Stimulated activated naive CD8-positive, alpha-beta T cell treated with anti-CD3 and anti-CD28 coated beads, Interleukin-15, Interleukin-2, amounts not matched to agents 100 ng/mL and 50 ng/mL, for 24 hours (primary cell): ENCODE data around the gene AGAP2.
"Not testable (repeated sequence)": the region's sequence is repeated elsewhere in the genome, so short reads cannot be mapped to it uniquely, and the experiment has no call there.

ENCODE experiments used
- H3K27ac Mint-ChIP-seq: one replicate; pipeline ENCODE4 v1.8.0; 2021; ENCODE audit warnings: mild to moderate bottlenecking, mixed read lengths
- H3K27me3 Mint-ChIP-seq: one replicate; pipeline ENCODE4 v1.8.0; 2021; ENCODE audit warnings: mixed read lengths
- H3K36me3 Mint-ChIP-seq: one replicate; pipeline ENCODE4 v1.8.0; 2021; ENCODE audit warnings: low read depth, mixed read lengths
- H3K4me1 Mint-ChIP-seq: one replicate; pipeline ENCODE4 v1.8.0; 2021; ENCODE audit warnings: low read depth, mixed read lengths
- H3K4me3 Mint-ChIP-seq: one replicate; pipeline ENCODE4 v1.8.0; 2021; ENCODE audit warnings: mild to moderate bottlenecking, mixed read lengths
- H3K9me3 Mint-ChIP-seq: one replicate; pipeline ENCODE4 v1.8.0; 2021; ENCODE audit warnings: mixed read lengths

AGAP2 gene

DNA sequence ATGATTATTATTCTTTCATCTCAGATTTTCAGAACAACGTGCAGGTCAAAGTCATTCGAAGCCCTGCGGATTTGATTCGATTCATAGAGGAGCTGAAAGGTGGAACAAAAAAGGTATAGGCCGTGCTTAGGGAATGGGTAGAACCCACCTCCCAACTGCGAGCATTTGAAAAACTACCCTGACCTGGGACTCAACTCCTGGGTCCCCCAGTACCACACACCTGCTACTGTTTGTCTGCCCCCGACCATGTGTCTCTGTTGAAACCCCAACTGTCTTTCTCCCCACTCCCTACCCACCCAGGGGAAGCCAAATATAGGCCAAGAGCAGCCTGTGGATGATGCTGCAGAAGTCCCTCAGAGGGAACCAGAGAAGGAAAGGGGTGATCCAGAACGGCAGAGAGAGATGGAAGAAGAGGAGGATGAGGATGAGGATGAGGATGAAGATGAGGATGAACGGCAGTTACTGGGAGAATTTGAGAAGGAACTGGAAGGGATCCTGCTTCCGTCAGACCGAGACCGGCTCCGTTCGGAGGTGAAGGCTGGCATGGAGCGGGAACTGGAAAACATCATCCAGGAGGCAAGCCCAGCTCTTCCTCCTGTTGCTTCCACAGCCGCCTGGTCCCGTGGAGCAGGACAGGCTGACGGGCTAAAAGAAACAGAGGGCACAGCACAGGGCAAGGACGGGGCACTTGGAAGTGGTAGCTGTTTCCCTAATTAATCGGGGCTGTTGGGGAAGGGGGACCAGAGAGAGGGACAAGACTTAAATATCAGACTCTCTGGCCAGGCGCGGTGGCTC is 20.5 kb downstream of the AGAP2 start:
- peaks cover 30% of the 10 kb centered on the region for H3K36me3 Mint-ChIP-seq
- H3K27me3 Mint-ChIP-seq, result no peaks in the 10 kb centered on the region
- no peak overlapping the region for H3K27ac Mint-ChIP-seq
- peaks cover 3% of the 10 kb centered on the region for H3K4me1 Mint-ChIP-seq
- H3K9me3 Mint-ChIP-seq, result no peaks in the 10 kb centered on the region
- H3K4me3 Mint-ChIP-seq, result no peak overlapping the region

GRCh38 chr12:57717131-57717530 is 21.4 kb downstream of the AGAP2 start:
- Mint-ChIP-seq H3K9me3 (no peaks in the 10 kb centered on the region), H3K4me1 (peaks cover 3% of the 10 kb centered on the region), H3K36me3 (peaks cover 39% of the 10 kb centered on the region), H3K27me3 (no peaks in the 10 kb centered on the region), H3K27ac (no peak overlapping the region), H3K4me3 (no peak overlapping the region)

DNA sequence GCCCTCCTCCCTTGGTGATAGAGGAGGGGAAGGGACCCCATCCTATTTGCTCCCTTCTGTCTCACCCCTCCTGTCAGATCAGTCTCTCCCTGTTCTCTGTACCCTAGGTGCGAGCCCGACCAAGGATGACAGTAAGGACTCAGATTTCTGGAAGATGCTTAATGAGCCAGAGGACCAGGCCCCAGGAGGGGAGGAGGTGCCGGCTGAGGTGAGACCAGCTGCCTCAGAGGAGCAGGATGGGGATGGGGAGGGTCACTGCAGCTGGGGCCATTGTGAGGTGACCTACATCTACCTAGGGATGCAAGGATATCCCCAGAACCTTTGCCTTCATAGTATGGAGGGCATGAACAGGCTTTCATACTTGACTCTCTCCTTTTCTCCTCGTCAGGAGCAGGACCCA is 22.2 kb downstream of the AGAP2 start:
- no peak overlapping the region for H3K4me3 Mint-ChIP-seq
- H3K36me3 Mint-ChIP-seq, result peaks cover 40% of the 10 kb centered on the region
- H3K9me3 Mint-ChIP-seq, result no peaks in the 10 kb centered on the region
- no peak overlapping the region for H3K27ac Mint-ChIP-seq
- H3K27me3 Mint-ChIP-seq, result no peaks in the 10 kb centered on the region
- H3K4me1 Mint-ChIP-seq, result peaks cover 3% of the 10 kb centered on the region

- Mint-ChIP-seq H3K27ac (no peak overlapping the region), H3K9me3 (no peaks in the 10 kb centered on the region), H3K36me3 (peaks cover 45% of the 10 kb centered on the region), H3K27me3 (no peaks in the 10 kb centered on the region), H3K4me3 (no peak overlapping the region), H3K4me1 (peaks cover 3% of the 10 kb centered on the region)
These were observed 22.8 kb downstream of the AGAP2 start for GRCh38 chr12:57715786-57716185.

DNA sequence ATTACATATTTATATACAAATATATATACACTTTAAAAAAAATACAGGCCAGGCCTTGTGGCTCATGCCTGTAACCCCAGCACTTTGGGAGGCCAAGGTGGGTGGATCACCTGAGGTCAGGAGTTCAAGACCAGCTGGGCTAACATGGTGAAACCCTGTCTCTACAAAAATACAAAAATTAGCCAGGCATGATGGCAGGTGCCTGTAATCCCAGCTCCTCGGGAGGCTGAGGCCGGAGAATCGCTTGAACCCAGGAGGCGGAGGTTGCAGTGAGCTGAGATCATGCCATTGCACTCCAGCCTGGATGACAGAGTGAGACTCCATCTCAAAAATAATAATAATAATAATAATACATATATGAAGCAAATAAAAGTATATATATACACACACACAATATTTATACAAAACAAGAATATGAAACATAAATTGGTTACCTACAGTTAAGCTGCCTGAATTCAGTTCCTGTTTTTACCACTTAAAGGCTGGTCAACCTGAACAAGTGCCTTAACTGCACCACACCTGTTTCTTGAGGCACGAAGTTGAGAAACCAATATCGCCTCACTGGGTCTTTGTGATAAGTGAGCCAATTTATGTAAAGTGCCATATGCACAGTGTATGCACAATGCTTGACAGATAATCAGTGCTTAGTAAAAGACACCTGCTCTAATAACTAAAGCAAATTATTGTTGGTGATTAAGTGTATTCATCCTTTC is 23.4 kb downstream of the AGAP2 start:
- H3K4me3 Mint-ChIP-seq, H3K27me3 Mint-ChIP-seq, H3K4me1 Mint-ChIP-seq, H3K9me3 Mint-ChIP-seq, H3K27ac Mint-ChIP-seq: not testable (repeated sequence)
- H3K36me3 Mint-ChIP-seq, result peaks cover 47% of the 10 kb centered on the region

DNA sequence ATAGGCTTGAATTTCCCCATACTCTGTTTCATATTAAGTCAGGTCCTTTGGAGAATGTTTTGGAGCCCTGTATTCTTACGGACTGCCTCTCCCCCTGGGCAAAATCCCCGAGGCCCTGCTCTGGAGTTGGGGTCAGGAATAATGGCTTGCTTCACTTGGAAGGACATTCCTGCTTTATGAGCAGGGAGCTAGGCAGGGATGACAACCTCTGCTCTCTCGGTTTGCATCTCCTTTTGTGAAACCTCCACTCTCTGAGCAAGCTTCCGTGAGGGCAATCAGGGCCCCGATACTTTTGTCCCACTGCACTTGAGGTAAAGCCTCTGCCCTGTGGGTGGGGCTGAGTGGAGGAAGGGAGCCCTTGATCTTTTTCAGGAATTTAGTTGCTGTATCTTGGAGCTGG is 25.3 kb downstream of the AGAP2 start:
- no peak overlapping the region for H3K27ac Mint-ChIP-seq
- peaks cover 3% of the 10 kb centered on the region for H3K4me1 Mint-ChIP-seq
- peaks cover 38% of the 10 kb centered on the region for H3K36me3 Mint-ChIP-seq
- no peak overlapping the region for H3K4me3 Mint-ChIP-seq
- no peaks in the 10 kb centered on the region for H3K27me3 Mint-ChIP-seq
- H3K9me3 Mint-ChIP-seq, result no peaks in the 10 kb centered on the region

GRCh38 chr12:57712701-57713100 is 25.8 kb downstream of the AGAP2 start:
- Mint-ChIP-seq H3K4me1 (peaks cover 3% of the 10 kb centered on the region), H3K36me3 (peaks cover 35% of the 10 kb centered on the region), H3K9me3 (no peaks in the 10 kb centered on the region), H3K4me3 (no peak overlapping the region), H3K27ac (no peak overlapping the region), H3K27me3 (no peaks in the 10 kb centered on the region)

- Mint-ChIP-seq H3K36me3 (peaks cover 57% of the 10 kb centered on the region), H3K4me3 (no peak overlapping the region)
These were observed 30.2 kb downstream of the AGAP2 start for GRCh38 chr12:57708296-57708695.

GRCh38 chr12:57707250-57707649 is 31.3 kb downstream of the AGAP2 start:
- no peaks in the 10 kb centered on the region for H3K4me1 Mint-ChIP-seq
- H3K27ac Mint-ChIP-seq, result no peak overlapping the region
- no peak overlapping the region for H3K4me3 Mint-ChIP-seq
- H3K36me3 Mint-ChIP-seq, result peaks cover 59% of the 10 kb centered on the region
- H3K9me3 Mint-ChIP-seq, result no peaks in the 10 kb centered on the region
- H3K27me3 Mint-ChIP-seq, result no peaks in the 10 kb centered on the region

More at GRCh38 chr12:57708296-57708695, 30.2 kb downstream of the AGAP2 start:
- H3K4me1 Mint-ChIP-seq, result no peaks in the 10 kb centered on the region
- no peak overlapping the region for H3K27ac Mint-ChIP-seq
- no peaks in the 10 kb centered on the region for H3K27me3 Mint-ChIP-seq
- no peaks in the 10 kb centered on the region for H3K9me3 Mint-ChIP-seq

GRCh38 chr12:57700317-57700716 is 38.2 kb downstream of the AGAP2 start:
- H3K4me1 Mint-ChIP-seq, result peaks cover 6% of the 10 kb centered on the region
- no peaks in the 10 kb centered on the region for H3K9me3 Mint-ChIP-seq
- peaks cover 73% of the 10 kb centered on the region for H3K36me3 Mint-ChIP-seq
- H3K4me3 Mint-ChIP-seq, result no peak overlapping the region
- H3K27ac Mint-ChIP-seq, result no peak overlapping the region
- H3K27me3 Mint-ChIP-seq, result no peaks in the 10 kb centered on the region

GRCh38 chr12:57698414-57698813 is 40.1 kb downstream of the AGAP2 start:
- Mint-ChIP-seq H3K4me1 (peaks cover 6% of the 10 kb centered on the region), H3K27ac (no peak overlapping the region), H3K36me3 (peaks cover 61% of the 10 kb centered on the region), H3K27me3 (no peaks in the 10 kb centered on the region), H3K9me3 (no peaks in the 10 kb centered on the region), H3K4me3 (no peak overlapping the region)

DNA sequence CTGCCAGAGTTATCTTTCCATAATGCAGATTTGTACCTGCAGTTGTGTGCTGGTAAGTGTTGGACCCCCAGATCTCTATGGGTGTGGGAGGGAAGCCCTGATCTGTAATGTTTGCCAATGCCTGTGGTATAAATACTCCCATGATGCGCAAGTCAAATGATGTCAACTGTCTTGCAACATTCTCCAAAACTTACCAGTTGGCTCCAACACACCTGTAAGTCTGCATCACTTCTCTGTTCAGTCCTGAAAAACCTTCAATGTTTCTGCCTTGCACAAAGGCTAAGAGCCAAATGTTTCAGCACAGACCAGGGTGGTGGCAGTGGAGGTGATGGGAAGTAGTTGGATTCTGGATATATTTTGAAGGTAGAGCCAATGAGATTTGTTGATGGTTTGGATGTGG is 41.5 kb downstream of the AGAP2 start:
- no peak overlapping the region for H3K4me3 Mint-ChIP-seq
- H3K4me1 Mint-ChIP-seq, result peaks cover 6% of the 10 kb centered on the region
- H3K36me3 Mint-ChIP-seq, result peaks cover 47% of the 10 kb centered on the region
- no peak overlapping the region for H3K27ac Mint-ChIP-seq
- H3K9me3 Mint-ChIP-seq, result no peaks in the 10 kb centered on the region
- no peaks in the 10 kb centered on the region for H3K27me3 Mint-ChIP-seq

DNA sequence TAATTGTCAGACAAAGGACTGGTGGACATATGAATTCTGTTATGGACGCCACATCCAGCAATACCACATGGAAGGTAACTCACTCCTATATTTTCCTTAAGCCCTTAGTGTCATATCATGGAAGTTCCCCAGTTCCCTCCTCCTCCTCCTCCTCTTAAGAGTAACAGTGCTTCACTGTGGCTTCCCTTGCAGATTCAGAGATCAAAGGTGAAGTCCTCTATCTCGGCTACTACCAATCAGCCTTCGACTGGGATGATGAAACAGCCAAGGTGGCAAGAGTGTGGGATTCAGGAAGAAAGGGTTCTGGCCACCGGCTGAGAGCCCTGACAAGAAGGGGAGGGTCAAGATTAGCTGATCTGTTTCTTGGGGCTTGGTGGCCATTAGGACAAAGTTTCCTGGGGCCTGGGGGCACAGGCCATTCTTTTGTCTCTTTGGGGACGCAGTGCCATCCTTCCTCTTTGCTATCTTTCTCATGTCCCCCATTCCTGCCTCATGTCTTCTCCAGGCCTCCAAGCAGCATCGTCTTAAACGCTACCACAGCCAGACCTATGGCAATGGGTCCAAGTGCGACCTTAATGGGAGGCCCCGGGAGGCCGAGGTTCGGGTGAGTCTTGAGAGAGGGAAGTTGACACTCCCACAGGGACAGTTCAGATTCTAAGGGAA is 42.6 kb downstream of the AGAP2 start:
- H3K27me3 Mint-ChIP-seq, result no peaks in the 10 kb centered on the region
- H3K4me1 Mint-ChIP-seq, result peaks cover 6% of the 10 kb centered on the region
- no peaks in the 10 kb centered on the region for H3K9me3 Mint-ChIP-seq
- no peak overlapping the region for H3K4me3 Mint-ChIP-seq
- no peak overlapping the region for H3K27ac Mint-ChIP-seq
- H3K36me3 Mint-ChIP-seq, result peaks cover 46% of the 10 kb centered on the region

DNA sequence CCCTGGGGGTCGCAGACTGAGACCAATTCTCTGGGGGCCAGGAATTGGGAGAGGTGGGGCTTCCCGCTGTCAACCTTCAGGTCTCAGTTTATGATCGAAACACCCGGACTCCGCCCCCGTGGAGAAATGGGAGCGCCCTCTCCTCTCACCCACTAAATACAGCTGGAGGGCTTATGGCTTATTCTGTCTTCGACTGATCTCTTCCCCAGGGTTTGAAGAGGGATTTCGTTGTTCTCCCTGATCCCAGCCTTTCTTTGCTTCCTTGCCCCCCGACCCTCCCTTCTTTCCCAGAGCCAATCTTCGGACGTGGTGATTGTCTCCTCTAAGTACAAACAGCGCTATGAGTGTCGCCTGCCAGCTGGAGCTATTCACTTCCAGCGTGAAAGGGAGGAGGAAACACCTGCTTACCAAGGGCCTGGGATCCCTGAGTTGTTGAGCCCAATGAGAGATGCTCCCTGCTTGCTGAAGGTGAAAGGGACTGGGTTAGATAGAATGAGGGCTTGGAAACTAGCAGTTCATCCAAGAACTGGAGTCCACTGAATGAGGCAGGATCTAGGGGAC is 44.0 kb downstream of the AGAP2 start:
- Mint-ChIP-seq H3K4me3 (no peak overlapping the region), H3K36me3 (peaks cover 40% of the 10 kb centered on the region), H3K9me3 (no peaks in the 10 kb centered on the region), H3K27me3 (no peaks in the 10 kb centered on the region), H3K27ac (no peak overlapping the region), H3K4me1 (no peaks in the 10 kb centered on the region)
